Neural cell (in vitro differentiated cells): ENCODE measurements around the gene ANKRD63. TPM values are rescaled to one million over a fixed set of nuclear protein-coding genes. Genes with fewer than 3 reads are reported as not detected.

Source experiments
- H2AFZ ChIP-seq: fragments of 200-600, 300-800 bp; sonication (generic), shearing (Covaris generic); 2 replicates; pipeline ENCODE4 v1.6.0; 2014; ENCODE audit warnings: low read depth, mild to moderate bottlenecking, antibody characterized with exemption, low read length, moderate library complexity
- H3F3A ChIP-seq: fragments of 200-600 bp; shearing (Covaris generic); 2 replicates; pipeline ENCODE4 v1.6.1; 2016; ENCODE audit warnings: mild to moderate bottlenecking, moderate library complexity, mixed read lengths, antibody characterized with exemption, low read length; ENCODE audit not compliant: insufficient read depth, poor library complexity, severe bottlenecking
- H3K27ac ChIP-seq: fragments of 200-600, 300-800 bp; sonication (generic), shearing (Covaris generic); 2 replicates; pipeline ENCODE4 v1.5.1; 2014; ENCODE audit warnings: mild to moderate bottlenecking, low read length, moderate library complexity
- H3K27me3 ChIP-seq: fragments of 300-800, 200-600 bp; sonication (generic), shearing (Covaris generic); 2 replicates; pipeline ENCODE4 v1.6.0; 2014; ENCODE audit warnings: mild to moderate bottlenecking, low read depth, low read length, moderate library complexity; ENCODE audit not compliant: insufficient read depth
- H3K36me3 ChIP-seq: fragments of 300-800, 200-600 bp; sonication (generic), shearing (Covaris generic); 2 replicates; pipeline ENCODE4 v1.5.1; 2014; ENCODE audit warnings: mild to moderate bottlenecking, antibody characterized with exemption, low read length, moderate library complexity; ENCODE audit not compliant: insufficient read depth
- H3K4me2 ChIP-seq: fragments of 300-800, 200-600 bp; sonication (generic), shearing (Covaris generic); 2 replicates; pipeline ENCODE4 v1.6.0; 2014; ENCODE audit warnings: mild to moderate bottlenecking, low read length
- H3K4me3 ChIP-seq: fragments of 300-800, 200-600 bp; sonication (generic), shearing (Covaris generic); 2 replicates; pipeline ENCODE4 v1.5.1; 2014; ENCODE audit warnings: mild to moderate bottlenecking, low read length, moderate library complexity
- H3K79me2 ChIP-seq: fragments of 200-600 bp; shearing (Covaris generic); replicated peaks from 2 replicates; pipeline ENCODE4 v1.6.0; 2014; ENCODE audit warnings: mild to moderate bottlenecking, low read length, moderate library complexity; ENCODE audit not compliant: insufficient read depth
- H3K9ac ChIP-seq: fragments of 300-800, 200-600 bp; sonication (generic), shearing (Covaris generic); 2 replicates; pipeline ENCODE4 v1.6.1; 2016; ENCODE audit warnings: mild to moderate bottlenecking, low read length, mixed read lengths
- H3K9me2 ChIP-seq: fragments of 200-600 bp; shearing (Covaris generic); 2 replicates; pipeline ENCODE4 v1.6.1; 2016; ENCODE audit warnings: mild to moderate bottlenecking, low read length, mixed read lengths; ENCODE audit not compliant: insufficient read depth
- H3K9me3 ChIP-seq: fragments of 200-600, 300-800 bp; sonication (generic), shearing (Covaris generic); 2 replicates; pipeline ENCODE4 v1.6.1; 2016; ENCODE audit warnings: mild to moderate bottlenecking, mixed run types, low read length, moderate library complexity, mixed read lengths
- H4K20me1 ChIP-seq: fragments of 200-600 bp; shearing (Covaris generic); 2 replicates; pipeline ENCODE4 v1.6.1; 2016; ENCODE audit warnings: mild to moderate bottlenecking, mixed run types; ENCODE audit not compliant: insufficient read depth
- CTCF ChIP-seq: fragments of 450-650 bp; IDR thresholded peaks from 2 replicates; pipeline ENCODE4 v1.5.1; 2014; ENCODE audit warnings: antibody characterized with exemption, mild to moderate bottlenecking, moderate library complexity; ENCODE audit not compliant: poor library complexity, severe bottlenecking
- EP300 ChIP-seq: fragments of 450-650 bp; conservative IDR thresholded peaks from 2 replicates; pipeline ENCODE4 v1.6.1; 2014; ENCODE audit warnings: antibody characterized with exemption, mild to moderate bottlenecking, moderate library complexity; ENCODE audit not compliant: poor library complexity, severe bottlenecking
- EZH2 ChIP-seq: fragments of 200-600, 300-800 bp; shearing (Covaris generic), sonication (generic); IDR thresholded peaks from 2 replicates; pipeline ENCODE4 v1.6.1; 2014; ENCODE audit warnings: antibody characterized with exemption, low read length, borderline replicate concordance, mild to moderate bottlenecking; ENCODE audit not compliant: insufficient read depth, poor library complexity, severe bottlenecking
- MXI1 ChIP-seq: fragments of 450-650 bp; conservative IDR thresholded peaks from 2 replicates; pipeline ENCODE4 v1.6.1; 2014; ENCODE audit warnings: antibody characterized with exemption, mild to moderate bottlenecking; ENCODE audit not compliant: poor library complexity, severe bottlenecking
- POLR2AphosphoS5 ChIP-seq: IDR thresholded peaks from 2 replicates; pipeline ENCODE4 v1.6.1; 2012
- RAD21 ChIP-seq: fragments of 450-650 bp; conservative IDR thresholded peaks from 2 replicates; pipeline ENCODE4 v1.6.1; 2014; ENCODE audit warnings: antibody characterized with exemption, mild to moderate bottlenecking, moderate library complexity
- REST ChIP-seq: IDR thresholded peaks from 2 replicates; pipeline ENCODE4 v1.6.1; 2012; ENCODE audit warnings: borderline replicate concordance
- SMC3 ChIP-seq: fragments of 450-650 bp; conservative IDR thresholded peaks from 2 replicates; pipeline ENCODE4 v1.6.1; 2014; ENCODE audit warnings: antibody characterized with exemption, mild to moderate bottlenecking, moderate library complexity; ENCODE audit not compliant: poor library complexity
- TAF1 ChIP-seq: IDR thresholded peaks from 2 replicates; pipeline ENCODE4 v1.6.1; 2012; ENCODE audit warnings: low read depth
- polyA plus RNA-seq: library from polyadenylated mRNA; depleted of rRNA; stranded (reverse); fragments of >200 nt; gene quantifications from 2 replicates; pipeline ENCODE4 v1.2.3, GENCODE V29; 2014

Gene ANKRD63
- polyA plus RNA-seq, 1 donor from 2014 or later = 2.1 TPM

- H3K9me3 ChIP-seq = no peaks in the 10 kb centered on the region
- no peaks in the 10 kb centered on the region for H3F3A ChIP-seq
- no peaks in the 10 kb centered on the region for H3K9me2 ChIP-seq
- no peak overlapping the region for H3K9ac ChIP-seq
- H3K36me3 ChIP-seq = peaks cover 3% of the 10 kb centered on the region
- no peak overlapping the region for H3K4me3 ChIP-seq
- H4K20me1 ChIP-seq = no peaks in the 10 kb centered on the region
- peaks cover 10% of the 10 kb centered on the region for H3K27me3 ChIP-seq
- TF ChIP-seq EP300 = no peak
- no peak for TF ChIP-seq TAF1
- TF ChIP-seq CTCF = no peak
- no peak for TF ChIP-seq EZH2
- no peak for TF ChIP-seq RAD21
- TF ChIP-seq SMC3 = no peak
- no peak for TF ChIP-seq REST
- no peak for TF ChIP-seq POLR2AphosphoS5
- TF ChIP-seq MXI1 = no peak
- no peak overlapping the region for H3K4me2 ChIP-seq
- no peak overlapping the region for H3K27ac ChIP-seq
- H3K79me2 ChIP-seq = no peaks in the 10 kb centered on the region
- H2AFZ ChIP-seq = no peak overlapping the region
Observed at GRCh38 chr15:40258544-40258943, 24.3 kb downstream of the ANKRD63 start.

- Histone ChIP-seq H2AFZ (no peak overlapping the region), H3K27me3 (peaks cover 17% of the 10 kb centered on the region), H3K4me3 (no peak overlapping the region), H3K9me3 (no peaks in the 10 kb centered on the region), H4K20me1 (no peaks in the 10 kb centered on the region), H3K9me2 (no peaks in the 10 kb centered on the region), H3K4me2 (no peak overlapping the region), H3K36me3 (peaks cover 3% of the 10 kb centered on the region), H3K27ac (no peak overlapping the region), H3K9ac (no peak overlapping the region), H3F3A (no peaks in the 10 kb centered on the region), H3K79me2 (no peaks in the 10 kb centered on the region)
- no peak for TF ChIP-seq RAD21
Observed at GRCh38 chr15:40257656-40258450, 25.0 kb downstream of the ANKRD63 start.
